B cell (primary cell): ENCODE data around the gene ACOX3. TPM values are rescaled to one million over a fixed set of nuclear protein-coding genes. Genes with fewer than 3 reads are reported as not detected.

Source experiments
- ATAC-seq: fragments of 200-7000 bp; cut with Tn5 transposase; one replicate; pipeline ENCODE4 v1.10.0; 2021; ENCODE audit warnings: low read depth, mild to moderate bottlenecking, moderate number of reproducible peaks, moderate library complexity
- CTCF ChIA-PET: fragments of 350-600 bp; sonication (Branson Sonifier 250); formaldehyde crosslinking; loops from one replicate; lab custom pipeline; 2021; ENCODE audit warnings: antibody characterized with exemption, inconsistent platforms; lab: Charles Lee
- POLR2A ChIA-PET: fragments of 350-600 bp; sonication (Branson Sonifier 250); formaldehyde crosslinking; loops from one replicate; lab custom pipeline; 2021; ENCODE audit warnings: antibody characterized with exemption; lab: Charles Lee
- DNase-seq: peaks from one replicate; pipeline ENCODE4 v3.0.0; 2013
- H2AFZ ChIP-seq: 2 replicates; pipeline ENCODE4 v1.6.1; 2012; ENCODE audit warnings: mild to moderate bottlenecking, low read depth, low read length; ENCODE audit not compliant: insufficient read depth, poor library complexity, severe bottlenecking
- H3K27ac ChIP-seq, 2 donors: 1 replicate in 1 of 2; 2 replicates in 1 of 2; pipeline ENCODE4 v1.5.1; 2012 to 2013; ENCODE audit warnings: low read length in 2 of 2, mild to moderate bottlenecking in 2 of 2, moderate library complexity in 1 of 2
- H3K27me3 ChIP-seq, 4 experiments: fragments of 200-600 bp in 1 of 4; sonication (generic) in 1 of 4; replicated peaks in 1 of 4; 1 replicate in 2 of 4; 2 replicates in 2 of 4; pipeline versions ENCODE4 v1.6.1 to v1.7.0; 2013 to 2016; ENCODE audit warnings: low read length in 3 of 4, mild to moderate bottlenecking in 2 of 4, mixed read lengths in 1 of 4, moderate library complexity in 1 of 4; ENCODE audit not compliant: insufficient read depth in 4 of 4, control insufficient read depth in 3 of 4; ENCODE audit errors: control extremely low read depth in 1 of 4
- H3K36me3 ChIP-seq, 2 experiments: replicated peaks in 1 of 2; 1 replicate in 1 of 2; 2 replicates in 1 of 2; pipeline versions ENCODE4 v1.6.1 to v1.7.1; 2013; ENCODE audit warnings: low read length in 1 of 2; ENCODE audit not compliant: insufficient read depth in 2 of 2, control insufficient read depth in 1 of 2; ENCODE audit errors: control extremely low read depth in 1 of 2, extremely low read depth in 1 of 2
- H3K4me1 ChIP-seq, 2 donors: fragments of 200-600 bp in 1 of 2; sonication (generic) in 1 of 2; 1 replicate in 1 of 2; 2 replicates in 1 of 2; pipeline versions ENCODE4 v1.5.1 to v1.6.1; 2013 to 2017; ENCODE audit warnings: low read length in 2 of 2; ENCODE audit not compliant: control insufficient read depth in 2 of 2, insufficient read depth in 2 of 2
- H3K4me2 ChIP-seq: replicated peaks from 2 replicates; pipeline ENCODE3; 2012; ENCODE audit warnings: mild to moderate bottlenecking, low read depth, low read length; ENCODE audit not compliant: poor library complexity, severe bottlenecking
- H3K4me3 ChIP-seq, 5 experiments: fragments of 200-600 bp in 1 of 5; sonication (generic) in 1 of 5; 1 replicate in 3 of 5; 2 replicates in 2 of 5; pipeline versions ENCODE4 v1.5.1 to v1.7.0; 2011 to 2016; ENCODE audit warnings: low read length in 4 of 5, mild to moderate bottlenecking in 4 of 5, low read depth in 2 of 5, control low read depth in 1 of 5, moderate library complexity in 1 of 5; ENCODE audit not compliant: insufficient read depth in 1 of 5; ENCODE audit errors: control extremely low read depth in 1 of 5, extremely low read depth in 1 of 5
- H3K79me2 ChIP-seq: fragments of 200-600 bp; sonication (generic); one replicate; pipeline ENCODE4 v1.6.0; 2016; ENCODE audit warnings: low read length; ENCODE audit not compliant: control insufficient read depth, insufficient read depth
- H3K9ac ChIP-seq: fragments of 200-600 bp; sonication (generic); 2 replicates; pipeline ENCODE4 v1.6.1; 2017; ENCODE audit warnings: mild to moderate bottlenecking, low read length, moderate library complexity
- H3K9me3 ChIP-seq, 3 donors: one replicate each; pipeline versions ENCODE4 v1.6.1 to v1.7.1; 2013; ENCODE audit warnings: low read length in 2 of 3; ENCODE audit not compliant: control insufficient read depth in 2 of 3, insufficient read depth in 1 of 3; ENCODE audit errors: control extremely low read depth in 1 of 3
- H4K20me1 ChIP-seq: 2 replicates; pipeline ENCODE4 v1.6.0; 2012; ENCODE audit warnings: mild to moderate bottlenecking, low read length; ENCODE audit not compliant: insufficient read depth, control insufficient read depth, poor library complexity, severe bottlenecking
- H3K27ac Mint-ChIP-seq: one replicate; pipeline ENCODE4 v1.8.0; 2021; ENCODE audit warnings: mixed read lengths
- H3K27me3 Mint-ChIP-seq: one replicate; pipeline ENCODE4 v1.8.0; 2021; ENCODE audit warnings: mixed read lengths
- H3K4me1 Mint-ChIP-seq: one replicate; pipeline ENCODE4 v1.8.0; 2021; ENCODE audit warnings: mixed read lengths
- H3K4me3 Mint-ChIP-seq: one replicate; pipeline ENCODE4 v1.8.0; 2021; ENCODE audit warnings: mixed read lengths
- H3K9me3 Mint-ChIP-seq: one replicate; pipeline ENCODE4 v1.8.0; 2022; ENCODE audit warnings: mixed read lengths; ENCODE audit not compliant: insufficient read depth
- EZH2 ChIP-seq: IDR thresholded peaks from 2 replicates; pipeline ENCODE4 v1.6.1; 2012; ENCODE audit warnings: borderline replicate concordance, low read depth, mild to moderate bottlenecking, moderate library complexity, low read length; ENCODE audit not compliant: insufficient read depth, poor library complexity, severe bottlenecking
- WGBS: methylation state at CpG from one replicate; pipeline ENCODE4 v1.1.5; 2013; ENCODE audit warnings: missing lambda C conversion rate; ENCODE audit not compliant: insufficient coverage; 5-methylcytosine and 5-hydroxymethylcytosine counted together
- intact Hi-C: fragments of 100-400 bp; cut with micrococcal nuclease; formaldehyde crosslinking; loops from one replicate; pipeline ENCODE4 v1.10.0; 2022
- polyA plus RNA-seq: library from polyadenylated mRNA; depleted of rRNA; stranded (reverse); fragments of >200 nt; gene quantifications from 2 replicates; pipeline ENCODE4 v1.2.3, GENCODE V29; 2012
- total RNA-seq, 2 donors: library from RNA; stranded (reverse); fragments of 120-200 nt in 1 of 2; gene quantifications; 1 replicate in 1 of 2; 2 replicates in 1 of 2; pipeline versions ENCODE4 v1.2.3 to v1.2.4, GENCODE V29; 2013 to 2022
- TF ChIP-seq, protein P1 (sequence below): fragments of 200-600 bp; IDR thresholded peaks from one replicate; pipeline ENCODE4 v1.8.0; 2022; ENCODE audit warnings: antibody characterized with exemption, mild to moderate bottlenecking

The ACOX3 gene
- total and polyA plus RNA-seq, 2 donors (not counting 1 experiment from before 2014, with no cell fraction given) = 4.6 to 23.1 TPM

- no peaks in the 10 kb centered on the region for H3K4me1 ChIP-seq
- H3K27ac ChIP-seq = no peak overlapping the region
- H3K27me3 ChIP-seq = no peaks in the 10 kb centered on the region
- intact Hi-C loops = no loop called here
- peaks cover 2% of the 10 kb centered on the region for H3K4me1 Mint-ChIP-seq
- H3K9me3 ChIP-seq = no peaks in the 10 kb centered on the region
- no peak for TF ChIP-seq EZH2
- TF ChIP-seq, protein P1, sequence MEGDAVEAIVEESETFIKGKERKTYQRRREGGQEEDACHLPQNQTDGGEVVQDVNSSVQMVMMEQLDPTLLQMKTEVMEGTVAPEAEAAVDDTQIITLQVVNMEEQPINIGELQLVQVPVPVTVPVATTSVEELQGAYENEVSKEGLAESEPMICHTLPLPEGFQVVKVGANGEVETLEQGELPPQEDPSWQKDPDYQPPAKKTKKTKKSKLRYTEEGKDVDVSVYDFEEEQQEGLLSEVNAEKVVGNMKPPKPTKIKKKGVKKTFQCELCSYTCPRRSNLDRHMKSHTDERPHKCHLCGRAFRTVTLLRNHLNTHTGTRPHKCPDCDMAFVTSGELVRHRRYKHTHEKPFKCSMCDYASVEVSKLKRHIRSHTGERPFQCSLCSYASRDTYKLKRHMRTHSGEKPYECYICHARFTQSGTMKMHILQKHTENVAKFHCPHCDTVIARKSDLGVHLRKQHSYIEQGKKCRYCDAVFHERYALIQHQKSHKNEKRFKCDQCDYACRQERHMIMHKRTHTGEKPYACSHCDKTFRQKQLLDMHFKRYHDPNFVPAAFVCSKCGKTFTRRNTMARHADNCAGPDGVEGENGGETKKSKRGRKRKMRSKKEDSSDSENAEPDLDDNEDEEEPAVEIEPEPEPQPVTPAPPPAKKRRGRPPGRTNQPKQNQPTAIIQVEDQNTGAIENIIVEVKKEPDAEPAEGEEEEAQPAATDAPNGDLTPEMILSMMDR = no peak
- H3K4me3 ChIP-seq = no peak overlapping the region
- no peaks in the 10 kb centered on the region for H3K79me2 ChIP-seq
- no peak overlapping the region for H3K9ac ChIP-seq
- peaks cover 0 to 15% of the 10 kb centered on the region in 2 experiments for H3K36me3 ChIP-seq
- ChIA-PET POLR2A (no interaction called here), CTCF (interaction anchor here (0.6 to 5.2 kb wide), 6 partner anchors 9 to 225 kb away, joined by 3 to 48 read pairs (median 10); no protein-coding TSS in a partner anchor)
- no peak overlapping the region for H2AFZ ChIP-seq
- ATAC-seq (no peak), DNase-seq (no peak)
- H3K9me3 Mint-ChIP-seq = no peaks in the 10 kb centered on the region
- no peak overlapping the region for H3K27ac Mint-ChIP-seq
- WGBS = 98% methylated on average over 9 of the region's 10 CpGs
- H4K20me1 ChIP-seq = no peaks in the 10 kb centered on the region
- no peak overlapping the region for H3K4me3 Mint-ChIP-seq
- H3K4me2 ChIP-seq = no peak overlapping the region
- no peaks in the 10 kb centered on the region for H3K27me3 Mint-ChIP-seq
These were observed 38.9 kb downstream of the ACOX3 start for GRCh38 chr4:8401665-8402064.

DNA sequence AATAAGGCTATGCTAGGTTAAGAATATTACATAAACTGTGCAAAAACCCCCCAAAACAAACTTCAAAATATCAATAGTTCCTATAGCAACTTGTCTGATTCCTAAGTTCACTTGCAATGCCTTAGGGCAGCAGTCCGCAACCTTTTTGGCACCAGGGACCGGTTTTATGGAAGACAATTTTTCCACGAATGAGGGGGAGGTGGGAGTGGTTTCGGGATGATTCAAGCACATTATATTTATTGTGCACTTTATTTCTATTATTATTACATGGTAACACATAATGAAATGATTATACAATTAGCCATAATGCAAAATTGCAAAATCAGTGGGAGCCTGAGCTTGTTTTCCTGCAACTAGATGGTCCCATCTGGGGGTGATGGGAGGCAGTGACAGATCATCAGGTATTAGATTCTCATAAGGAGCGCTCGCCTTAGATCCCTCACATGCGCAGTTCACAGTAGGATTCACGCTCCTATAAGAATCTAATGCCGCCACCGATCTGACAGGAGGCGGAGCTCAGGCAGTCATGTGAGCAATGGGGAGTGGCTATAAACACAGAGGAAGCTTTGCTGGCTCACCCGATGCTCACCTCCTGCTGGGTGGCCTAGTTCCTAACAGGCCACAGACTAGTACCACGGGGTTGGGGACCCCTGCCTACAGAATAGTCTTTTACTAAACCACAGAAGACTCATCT lies 39.7 kb downstream of the ACOX3 start:
- no peak for ATAC-seq
- Mint-ChIP-seq H3K9me3 (no peaks in the 10 kb centered on the region), H3K4me1 (peaks cover 2% of the 10 kb centered on the region), H3K4me3 (no peak overlapping the region), H3K27me3 (no peaks in the 10 kb centered on the region), H3K27ac (no peak overlapping the region)
- H3K4me2 ChIP-seq = no peak overlapping the region
- intact Hi-C loops = no loop called here
- no peak overlapping the region for H3K27ac ChIP-seq
- no peak overlapping the region for H3K9ac ChIP-seq
- H3K27me3 ChIP-seq = no peaks in the 10 kb centered on the region
- H3K36me3 ChIP-seq = peaks cover 0 to 13% of the 10 kb centered on the region in 2 experiments
- WGBS = 94% methylated on average over 9 of the region's 13 CpGs
- TF ChIP-seq, protein P1 = no peak
- no peak for TF ChIP-seq EZH2
- H3K4me1 ChIP-seq = no peaks in the 10 kb centered on the region
- H3K4me3 ChIP-seq = no peak overlapping the region
- no peaks in the 10 kb centered on the region for H3K79me2 ChIP-seq
- POLR2A ChIA-PET = no interaction called here
- H4K20me1 ChIP-seq = no peaks in the 10 kb centered on the region
- H3K9me3 ChIP-seq = no peaks in the 10 kb centered on the region
- no peak overlapping the region for H2AFZ ChIP-seq
- CTCF ChIA-PET = interaction anchor here (1.9 to 5.2 kb wide), 3 partner anchors 9 to 224 kb away, joined by 6 to 48 read pairs (median 14); no protein-coding TSS in a partner anchor
- DNase-seq = no peak
